ENCODE measurements around the gene KCNAB2. TPM values are rescaled to one million over a fixed set of nuclear protein-coding genes. Genes with fewer than 3 reads are reported as not detected.

Gene KCNAB2
- total RNA-seq, 1 donor from 2014 or later: 7.2 TPM

GRCh38 chr1:6123816-6124215 lies 78.1 kb downstream of the KCNAB2 start:
- no peak overlapping the region for H3K27ac Mint-ChIP-seq
- peaks cover 7% of the 10 kb centered on the region for H3K27me3 Mint-ChIP-seq
- no peak for TF ChIP-seq CTCF (conservative IDR thresholded peaks at IDR 0.05)
- H3K4me1 Mint-ChIP-seq (ENCODE audit: unreplicated experiment): no peaks in the 10 kb centered on the region
- no peaks in the 10 kb centered on the region for H3K9me3 Mint-ChIP-seq
- no peaks in the 10 kb centered on the region for H3K36me3 Mint-ChIP-seq
- no peak overlapping the region for H3K4me3 Mint-ChIP-seq
- no peak for DNase-seq (ENCODE audit: extremely low spot score, unreplicated experiment)

- DNase-seq (ENCODE audit: extremely low spot score, unreplicated experiment): no peak
- H3K4me1 Mint-ChIP-seq (ENCODE audit: unreplicated experiment): no peaks in the 10 kb centered on the region
- no peaks in the 10 kb centered on the region for H3K9me3 Mint-ChIP-seq
- TF ChIP-seq CTCF (conservative IDR thresholded peaks at IDR 0.05): no peak
- H3K27me3 Mint-ChIP-seq: peaks cover 7% of the 10 kb centered on the region
- H3K4me3 Mint-ChIP-seq: no peak overlapping the region
- no peak overlapping the region for H3K27ac Mint-ChIP-seq
- no peaks in the 10 kb centered on the region for H3K36me3 Mint-ChIP-seq
Observed at GRCh38 chr1:6124341-6124740, 78.7 kb downstream of the KCNAB2 start.

GRCh38 chr1:6124746-6125365 lies 79.2 kb downstream of the KCNAB2 start:
- Mint-ChIP-seq H3K4me1 (ENCODE audit: unreplicated experiment) (no peaks in the 10 kb centered on the region), H3K36me3 (no peaks in the 10 kb centered on the region), H3K4me3 (no peak overlapping the region), H3K27ac (no peak overlapping the region), H3K27me3 (peaks cover 7% of the 10 kb centered on the region), H3K9me3 (no peaks in the 10 kb centered on the region)
- TF ChIP-seq CTCF (conservative IDR thresholded peaks at IDR 0.05): no peak
- DNase-seq (ENCODE audit: extremely low spot score, unreplicated experiment): no peak

GRCh38 chr1:6125366-6125765 lies 79.7 kb downstream of the KCNAB2 start:
- H3K27me3 Mint-ChIP-seq: peaks cover 7% of the 10 kb centered on the region
- H3K4me3 Mint-ChIP-seq: no peak overlapping the region
- H3K36me3 Mint-ChIP-seq: no peaks in the 10 kb centered on the region
- no peaks in the 10 kb centered on the region for H3K9me3 Mint-ChIP-seq
- DNase-seq (ENCODE audit: extremely low spot score, unreplicated experiment): no peak
- H3K27ac Mint-ChIP-seq: no peak overlapping the region
- H3K4me1 Mint-ChIP-seq (ENCODE audit: unreplicated experiment): no peaks in the 10 kb centered on the region
- no peak for TF ChIP-seq CTCF (conservative IDR thresholded peaks at IDR 0.05)

- H3K9me3 Mint-ChIP-seq: no peaks in the 10 kb centered on the region
- no peaks in the 10 kb centered on the region for H3K36me3 Mint-ChIP-seq
- no peak for TF ChIP-seq CTCF (conservative IDR thresholded peaks at IDR 0.05)
- H3K27me3 Mint-ChIP-seq: peaks cover 7% of the 10 kb centered on the region
- no peak overlapping the region for H3K4me3 Mint-ChIP-seq
- DNase-seq (ENCODE audit: extremely low spot score, unreplicated experiment): no peak
- no peak overlapping the region for H3K27ac Mint-ChIP-seq
- no peaks in the 10 kb centered on the region for H3K4me1 Mint-ChIP-seq (ENCODE audit: unreplicated experiment)
Observed at GRCh38 chr1:6126028-6126427, 80.3 kb downstream of the KCNAB2 start.

Measured in type B pancreatic cell (in vitro differentiated cells).